GM12801 (cell line): ENCODE data around the gene MAPK4.

Experiments used
- CTCF ChIP-seq: IDR thresholded peaks from one replicate; pipeline ENCODE4 v1.5.1; 2011; ENCODE audit warnings: control low read depth; ENCODE audit not compliant: insufficient read length; ENCODE audit errors: extremely low read depth

Gene MAPK4

GRCh38 chr18:50753311-50753710 lies 193.4 kb downstream of the MAPK4 start:
- TF ChIP-seq CTCF = no peak

GRCh38 chr18:50754297-50754696 lies 194.4 kb downstream of the MAPK4 start:
- TF ChIP-seq CTCF = no peak

GRCh38 chr18:50757358-50757757 lies 197.5 kb downstream of the MAPK4 start:
- TF ChIP-seq CTCF = no peak

- TF ChIP-seq CTCF = no peak
Observed at GRCh38 chr18:50769463-50769862, 209.6 kb downstream of the MAPK4 start.

GRCh38 chr18:50775207-50775606 lies 215.3 kb downstream of the MAPK4 start:
- TF ChIP-seq CTCF = no peak

- no peak for TF ChIP-seq CTCF
Observed at GRCh38 chr18:50775726-50776125, 215.8 kb downstream of the MAPK4 start.

GRCh38 chr18:50776383-50776782 lies 216.5 kb downstream of the MAPK4 start:
- TF ChIP-seq CTCF = no peak
